HG03575 (cell line): Measurements from ENCODE around the gene GLUD1.
"Not testable (repeated sequence)": the region's sequence is repeated elsewhere in the genome, so short reads cannot be mapped to it uniquely, and the experiment has no call there.

Experiments used
- ATAC-seq: cut with Tn5 transposase; IDR thresholded peaks from one replicate; pipeline ENCODE4 v1.9.1; 2021; ENCODE audit not compliant: unreplicated experiment, insufficient number of reproducible peaks, low FRiP score; ENCODE audit errors: extremely low read depth

GLUD1 gene

DNA sequence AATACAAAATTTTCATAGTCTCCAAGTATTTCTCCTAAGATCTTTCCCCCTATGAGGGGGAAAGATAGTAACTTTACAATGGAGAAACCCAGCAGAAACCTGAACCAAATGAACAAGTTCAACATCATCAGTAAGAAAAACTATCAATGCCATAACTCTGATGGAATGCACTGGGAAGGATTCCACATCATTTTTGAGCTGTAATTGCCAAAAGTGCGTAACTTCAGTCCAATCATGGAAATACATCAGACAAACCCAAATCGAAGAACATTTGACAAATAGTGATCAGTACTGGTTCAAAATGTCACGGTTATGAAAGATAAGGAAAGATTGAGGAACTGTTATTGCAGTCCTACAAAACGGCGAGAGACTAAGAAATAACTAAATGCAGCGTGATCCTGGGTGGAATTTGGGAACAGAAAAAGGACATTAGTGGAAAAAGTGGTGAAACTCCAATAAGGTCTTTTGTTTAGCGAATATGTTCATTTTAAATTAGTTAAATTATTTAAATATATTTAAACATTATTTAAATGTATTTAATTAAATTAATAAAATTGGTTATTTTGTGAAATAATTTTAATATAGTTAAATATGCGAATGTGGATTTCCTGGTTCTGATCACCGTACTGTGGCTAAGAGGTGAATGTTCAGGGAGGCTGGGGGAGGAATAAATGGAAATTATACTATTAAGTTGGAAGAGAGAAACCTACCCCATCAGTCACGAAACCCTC lies 79.5 kb downstream of the GLUD1 start:
- ATAC-seq, result not testable (repeated sequence)

- not testable (repeated sequence) for ATAC-seq
Observed at GRCh38 chr10:87013528-87013927, 81.1 kb downstream of the GLUD1 start.

DNA sequence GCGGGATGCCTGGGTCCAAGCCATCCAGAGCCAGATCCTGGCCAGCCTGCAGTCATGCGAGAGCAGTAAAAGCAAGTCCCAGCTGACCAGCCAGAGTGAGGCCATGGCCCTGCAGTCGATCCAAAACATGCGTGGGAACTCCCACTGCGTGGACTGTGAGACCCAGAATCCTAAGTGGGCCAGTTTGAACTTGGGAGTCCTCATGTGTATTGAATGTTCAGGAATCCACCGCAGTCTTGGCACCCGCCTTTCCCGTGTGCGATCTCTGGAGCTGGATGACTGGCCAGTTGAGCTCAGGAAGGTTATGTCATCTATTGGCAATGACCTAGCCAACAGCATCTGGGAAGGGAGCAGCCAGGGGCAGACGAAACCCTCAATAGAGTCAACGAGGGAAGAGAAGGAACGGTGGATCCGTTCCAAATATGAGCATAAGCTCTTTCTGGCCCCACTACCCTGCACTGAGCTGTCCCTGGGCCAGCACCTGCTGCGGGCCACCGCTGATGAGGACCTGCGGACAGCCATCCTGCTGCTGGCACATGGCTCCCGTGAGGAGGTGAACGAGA lies 85.4 kb downstream of the GLUD1 start:
- not testable (repeated sequence) for ATAC-seq

DNA sequence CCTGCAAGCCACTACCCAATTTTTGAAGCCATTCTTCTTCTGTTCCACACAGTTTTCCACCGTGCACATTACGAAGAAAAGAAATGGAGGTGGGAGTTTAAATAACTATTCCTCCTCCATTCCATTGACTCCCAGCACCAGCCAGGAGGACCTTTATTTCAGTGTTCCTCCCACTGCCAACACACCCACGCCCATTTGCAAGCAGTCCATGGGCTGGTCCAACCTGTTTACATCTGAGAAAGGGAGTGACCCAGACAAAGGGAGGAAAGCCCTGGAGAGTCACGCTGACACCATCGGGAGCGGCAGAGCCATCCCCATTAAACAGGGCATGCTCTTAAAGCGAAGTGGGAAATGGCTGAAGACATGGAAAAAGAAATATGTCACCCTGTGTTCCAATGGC lies 86.3 kb downstream of the GLUD1 start:
- not testable (repeated sequence) for ATAC-seq

DNA sequence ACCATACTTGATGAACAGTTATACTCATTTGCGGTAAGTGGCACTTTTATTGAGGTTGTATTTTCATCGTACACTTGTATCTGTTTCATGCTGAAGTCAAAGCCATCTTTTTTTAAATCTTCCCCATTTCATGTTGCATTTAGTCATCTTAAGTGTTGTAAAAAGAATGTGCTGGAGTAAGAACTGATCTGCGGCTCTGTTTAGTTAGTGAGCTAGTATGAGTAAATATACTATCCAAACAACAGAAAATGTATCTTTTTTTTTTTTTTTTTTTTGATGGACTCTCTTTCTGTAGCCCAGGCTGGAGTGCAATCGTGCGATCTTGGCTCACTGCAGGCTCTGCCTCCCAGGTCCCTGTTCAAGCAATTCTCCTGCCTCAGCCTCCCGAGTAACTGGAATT lies 87.0 kb downstream of the GLUD1 start:
- not testable (repeated sequence) for ATAC-seq

GRCh38 chr10:87007124-87007523 lies 87.5 kb downstream of the GLUD1 start:
- not testable (repeated sequence) for ATAC-seq

DNA sequence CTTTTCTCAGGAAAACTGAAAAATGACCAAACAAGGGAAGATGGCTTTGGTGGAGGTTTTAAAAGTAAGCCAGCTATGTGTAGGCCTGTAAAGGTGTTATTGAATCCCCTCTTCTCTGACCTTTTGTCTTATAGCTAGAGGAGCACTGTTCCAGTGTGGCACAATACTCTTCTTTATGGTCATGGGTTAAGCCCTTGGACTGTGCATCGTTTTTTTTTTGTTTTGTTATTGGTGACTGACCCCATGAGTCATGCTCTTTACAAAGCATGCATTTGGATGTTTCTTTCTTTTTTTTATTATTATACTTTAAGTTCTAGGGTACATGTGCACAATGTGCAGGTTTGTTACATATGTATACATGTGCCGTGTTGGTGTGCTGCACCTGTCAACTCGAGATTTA lies 94.2 kb downstream of the GLUD1 start:
- ATAC-seq, result no peak
